Thyroid gland (tissue), 4 donors: ENCODE data around the gene RAB39A.

ENCODE experiments used
- CTCF ChIP-seq, 6 experiments: fragments of 200-600 bp in 3 of 6; fragments of 450-650 bp in 3 of 6; sonication (generic) in 3 of 6; IDR thresholded peaks; one replicate each; pipeline ENCODE4 v1.5.1; 2016 to 2019; ENCODE audit warnings: antibody characterized with exemption in 6 of 6, mild to moderate bottlenecking in 2 of 6, inconsistent platforms in 1 of 6, moderate library complexity in 1 of 6
- POLR2A ChIP-seq, 2 donors: fragments of 450-650 bp; IDR thresholded peaks; one replicate each; pipeline ENCODE4 v1.6.1; 2017; ENCODE audit warnings: antibody characterized with exemption in 2 of 2, mild to moderate bottlenecking in 2 of 2, moderate library complexity in 1 of 2

GRCh38 chr11:108009497-108010370 lies 81.5 kb downstream of the RAB39A start:
- TF ChIP-seq CTCF (IDR thresholded peaks at IDR 0.05) (no peak), POLR2A (IDR thresholded peaks at IDR 0.05) (no peak)
